ENCODE data around the gene FRAT2. TPM values are rescaled to one million over a fixed set of nuclear protein-coding genes. Genes with fewer than 3 reads are reported as not detected.

The FRAT2 gene, protein sequence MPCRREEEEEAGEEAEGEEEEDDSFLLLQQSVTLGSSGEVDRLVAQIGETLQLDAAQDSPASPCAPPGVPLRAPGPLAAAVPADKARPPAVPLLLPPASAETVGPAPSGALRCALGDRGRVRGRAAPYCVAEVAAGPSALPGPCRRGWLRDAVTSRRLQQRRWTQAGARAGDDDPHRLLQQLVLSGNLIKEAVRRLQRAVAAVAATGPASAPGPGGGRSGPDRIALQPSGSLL
- total RNA-seq (2021; ENCODE audit: unreplicated experiment) (16.7 TPM), Bru-seq, nascent RNA (percentile 64 among the genes with signal in this experiment), BruChase-seq, experiment 1, labeled RNA remaining after a 2-hour chase (percentile 81 among the genes with signal in this experiment), BruChase-seq, experiment 2, labeled RNA remaining after a 6-hour chase (percentile 50 among the genes with signal in this experiment)
- 16.9 TPM for polyA plus RNA-seq (2012; ENCODE audit: insufficient read length)
- long read RNA-seq, transcript FRAT2-201 (1 exons, 2,213 nt), result major isoform, 82 of 82 reads
- long read RNA-seq, partial matches to known transcripts, result 0 of 82 reads
- long read RNA-seq, other reads (novel, unspliced or antisense), result 0 of 82 reads

DNA sequence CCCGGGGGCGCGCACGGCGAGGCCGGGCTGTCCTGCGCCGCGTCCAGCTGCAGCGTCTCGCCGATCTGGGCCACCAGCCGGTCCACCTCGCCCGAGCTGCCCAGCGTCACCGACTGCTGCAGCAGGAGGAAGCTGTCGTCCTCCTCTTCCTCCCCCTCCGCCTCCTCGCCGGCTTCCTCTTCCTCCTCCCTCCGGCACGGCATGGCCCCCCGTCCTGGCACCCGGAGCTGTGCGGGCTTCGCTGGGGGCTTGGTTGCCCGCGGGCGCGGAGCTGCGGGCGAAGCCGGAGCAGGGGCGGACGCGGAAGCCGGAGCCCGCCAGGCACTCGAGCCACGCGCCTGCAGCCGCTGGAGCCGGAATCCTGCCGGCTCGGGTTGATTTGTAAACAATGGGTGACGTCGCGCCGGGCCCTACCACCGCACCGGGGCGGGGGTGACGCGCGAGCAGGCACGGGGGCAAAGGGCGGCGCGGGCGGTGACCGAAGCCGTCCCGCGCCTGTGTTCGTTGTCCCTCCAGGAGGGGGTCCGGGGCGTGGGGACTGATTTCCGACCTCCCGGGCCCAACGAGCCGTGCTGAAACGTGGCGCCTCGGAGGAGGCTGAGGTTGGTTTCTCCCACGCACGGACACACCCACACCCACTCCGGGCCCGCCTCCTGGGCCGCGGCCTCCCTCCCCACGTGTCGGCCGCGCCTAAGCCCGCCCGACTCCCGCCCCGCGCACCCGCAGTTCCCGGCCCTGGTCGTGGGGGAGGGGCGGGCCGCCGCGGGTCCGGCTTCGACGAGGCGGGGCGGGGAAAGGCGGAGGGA, at the start of gene FRAT2:
TSS of gene FRAT2 (minus strand) at position 360 of the 806 bp plus-strand sequence. CDS start at position 203, 157 bp downstream.
- ChIA-PET CTCF (no interaction called here), POLR2A (no interaction called here)
- Histone ChIP-seq H3K27me3 (ENCODE audit: control insufficient read depth, insufficient read depth, low read length) (no peaks in the 10 kb centered on the region), H3K4me3 (ENCODE audit: low read depth in 2 of 2, low read length in 2 of 2) (peak within 1 kb of the TSS; percentile 62 to 76), H3K36me3 (ENCODE audit: control insufficient read depth, insufficient read depth, low read length) (no peaks in the 10 kb centered on the region), H3K27ac (ENCODE audit: low read length) (peak within 1 kb of the TSS; percentile 92), H3K9me3 (ENCODE audit: control insufficient read depth, insufficient read depth, low read depth, low read length) (no peaks in the 10 kb centered on the region), H3K4me1 (ENCODE audit: control insufficient read depth, insufficient read depth, low read length) (peaks cover 41% of the 10 kb centered on the region)
- TF ChIP-seq SIN3A (IDR thresholded peaks at IDR 0.05; ENCODE audit: borderline replicate concordance, insufficient read depth, low read depth, low read length), result peak; percentile 95; the same call in 1 of the 2 replicates
- TF ChIP-seq POLR2AphosphoS5 (IDR thresholded peaks at IDR 0.05; ENCODE audit: low read depth, low read length), result peak; percentile 47; the same call in 1 of the 2 replicates
- TF ChIP-seq, protein P1, sequence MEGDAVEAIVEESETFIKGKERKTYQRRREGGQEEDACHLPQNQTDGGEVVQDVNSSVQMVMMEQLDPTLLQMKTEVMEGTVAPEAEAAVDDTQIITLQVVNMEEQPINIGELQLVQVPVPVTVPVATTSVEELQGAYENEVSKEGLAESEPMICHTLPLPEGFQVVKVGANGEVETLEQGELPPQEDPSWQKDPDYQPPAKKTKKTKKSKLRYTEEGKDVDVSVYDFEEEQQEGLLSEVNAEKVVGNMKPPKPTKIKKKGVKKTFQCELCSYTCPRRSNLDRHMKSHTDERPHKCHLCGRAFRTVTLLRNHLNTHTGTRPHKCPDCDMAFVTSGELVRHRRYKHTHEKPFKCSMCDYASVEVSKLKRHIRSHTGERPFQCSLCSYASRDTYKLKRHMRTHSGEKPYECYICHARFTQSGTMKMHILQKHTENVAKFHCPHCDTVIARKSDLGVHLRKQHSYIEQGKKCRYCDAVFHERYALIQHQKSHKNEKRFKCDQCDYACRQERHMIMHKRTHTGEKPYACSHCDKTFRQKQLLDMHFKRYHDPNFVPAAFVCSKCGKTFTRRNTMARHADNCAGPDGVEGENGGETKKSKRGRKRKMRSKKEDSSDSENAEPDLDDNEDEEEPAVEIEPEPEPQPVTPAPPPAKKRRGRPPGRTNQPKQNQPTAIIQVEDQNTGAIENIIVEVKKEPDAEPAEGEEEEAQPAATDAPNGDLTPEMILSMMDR (IDR thresholded peaks at IDR 0.05), result no peak
- peak; percentile 68; the same call in 1 of the 2 replicates for TF ChIP-seq TCF7L2 (IDR thresholded peaks at IDR 0.05; ENCODE audit: low read depth, low read length)
- BruUV-seq (replicated peaks), result no TSS peak
- in situ Hi-C loops (cut with HindIII; ENCODE audit: low pct_unique_long_range_greater_than_20kb, low sequenced_read_pairs), result no loop called here
- DNase-seq (ENCODE audit: low read depth, low spot score), result peak; percentile 56
- intact Hi-C loops (cut with micrococcal nuclease; ENCODE audit: unreplicated experiment), result no loop called here
- ATAC-seq, result peak; percentile 90

DNA sequence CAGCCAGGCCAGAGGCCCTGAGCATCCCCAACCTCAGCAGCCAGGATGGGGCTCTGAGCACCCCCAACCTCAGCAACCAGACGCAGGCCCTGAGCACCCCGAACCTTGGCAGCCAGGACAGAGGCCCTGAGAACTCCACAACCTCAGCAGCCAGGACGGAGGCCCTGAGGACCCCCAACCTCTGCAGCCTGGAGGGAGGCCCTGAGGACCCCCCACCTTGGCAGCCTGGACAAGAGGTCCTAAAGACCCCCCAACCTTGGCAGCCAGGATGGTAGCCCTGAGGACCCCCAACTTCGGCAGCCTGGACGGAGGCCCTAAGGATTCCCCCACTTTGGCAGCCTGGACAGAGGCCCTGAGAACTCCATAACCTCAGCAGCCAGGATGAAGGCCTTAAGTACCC, 49.6 kb upstream of the FRAT2 start:
- intact Hi-C loops (cut with micrococcal nuclease; ENCODE audit: unreplicated experiment), result no loop called here
- H3K27ac ChIP-seq (ENCODE audit: low read length), result no peak overlapping the region
- no peaks in the 10 kb centered on the region for H3K27me3 ChIP-seq (ENCODE audit: control insufficient read depth, insufficient read depth, low read length)
- TF ChIP-seq TCF7L2 (IDR thresholded peaks at IDR 0.05; ENCODE audit: low read depth, low read length) (no peak), SIN3A (IDR thresholded peaks at IDR 0.05; ENCODE audit: borderline replicate concordance, insufficient read depth, low read depth, low read length) (no peak), POLR2AphosphoS5 (IDR thresholded peaks at IDR 0.05; ENCODE audit: low read depth, low read length) (no peak)
- TF ChIP-seq, protein P2, sequence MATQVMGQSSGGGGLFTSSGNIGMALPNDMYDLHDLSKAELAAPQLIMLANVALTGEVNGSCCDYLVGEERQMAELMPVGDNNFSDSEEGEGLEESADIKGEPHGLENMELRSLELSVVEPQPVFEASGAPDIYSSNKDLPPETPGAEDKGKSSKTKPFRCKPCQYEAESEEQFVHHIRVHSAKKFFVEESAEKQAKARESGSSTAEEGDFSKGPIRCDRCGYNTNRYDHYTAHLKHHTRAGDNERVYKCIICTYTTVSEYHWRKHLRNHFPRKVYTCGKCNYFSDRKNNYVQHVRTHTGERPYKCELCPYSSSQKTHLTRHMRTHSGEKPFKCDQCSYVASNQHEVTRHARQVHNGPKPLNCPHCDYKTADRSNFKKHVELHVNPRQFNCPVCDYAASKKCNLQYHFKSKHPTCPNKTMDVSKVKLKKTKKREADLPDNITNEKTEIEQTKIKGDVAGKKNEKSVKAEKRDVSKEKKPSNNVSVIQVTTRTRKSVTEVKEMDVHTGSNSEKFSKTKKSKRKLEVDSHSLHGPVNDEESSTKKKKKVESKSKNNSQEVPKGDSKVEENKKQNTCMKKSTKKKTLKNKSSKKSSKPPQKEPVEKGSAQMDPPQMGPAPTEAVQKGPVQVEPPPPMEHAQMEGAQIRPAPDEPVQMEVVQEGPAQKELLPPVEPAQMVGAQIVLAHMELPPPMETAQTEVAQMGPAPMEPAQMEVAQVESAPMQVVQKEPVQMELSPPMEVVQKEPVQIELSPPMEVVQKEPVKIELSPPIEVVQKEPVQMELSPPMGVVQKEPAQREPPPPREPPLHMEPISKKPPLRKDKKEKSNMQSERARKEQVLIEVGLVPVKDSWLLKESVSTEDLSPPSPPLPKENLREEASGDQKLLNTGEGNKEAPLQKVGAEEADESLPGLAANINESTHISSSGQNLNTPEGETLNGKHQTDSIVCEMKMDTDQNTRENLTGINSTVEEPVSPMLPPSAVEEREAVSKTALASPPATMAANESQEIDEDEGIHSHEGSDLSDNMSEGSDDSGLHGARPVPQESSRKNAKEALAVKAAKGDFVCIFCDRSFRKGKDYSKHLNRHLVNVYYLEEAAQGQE (IDR thresholded peaks at IDR 0.05; ENCODE audit: insufficient read depth in 1 of 2, low read depth in 2 of 2, low read length in 1 of 2), result no peak
- TF ChIP-seq, protein P1 (IDR thresholded peaks at IDR 0.05), result no peak
- BruUV-seq (replicated peaks), result no TSS peak
- CTCF ChIA-PET, result no interaction called here
- no peaks in the 10 kb centered on the region for H3K9me3 ChIP-seq (ENCODE audit: control insufficient read depth, insufficient read depth, low read depth, low read length)
- POLR2A ChIA-PET, result no interaction called here
- ATAC-seq, result no peak
- DNase-seq (ENCODE audit: low read depth, low spot score), result no peak
- no peaks in the 10 kb centered on the region for H3K4me1 ChIP-seq (ENCODE audit: control insufficient read depth, insufficient read depth, low read length)
- in situ Hi-C loops (cut with HindIII; ENCODE audit: low pct_unique_long_range_greater_than_20kb, low sequenced_read_pairs), result no loop called here
- peaks cover 16% of the 10 kb centered on the region for H3K36me3 ChIP-seq (ENCODE audit: control insufficient read depth, insufficient read depth, low read length)
- H3K4me3 ChIP-seq (ENCODE audit: low read depth in 2 of 2, low read length in 2 of 2), result no peak overlapping the region
